IPS-20b (cell line): Measurements from ENCODE around the gene MTA3.

Experiments used
- H3K27ac ChIP-seq: one replicate; pipeline ENCODE4 v1.5.1; 2013; ENCODE audit warnings: low read length
- H3K27me3 ChIP-seq: 2 replicates; pipeline ENCODE4 v1.6.1; 2013; ENCODE audit warnings: mild to moderate bottlenecking, low read length, inconsistent platforms; ENCODE audit not compliant: insufficient read depth
- H3K36me3 ChIP-seq: 2 replicates; pipeline ENCODE4 v1.6.1; 2013; ENCODE audit warnings: low read depth, mild to moderate bottlenecking, inconsistent platforms, low read length, moderate library complexity; ENCODE audit not compliant: insufficient read depth
- H3K4me1 ChIP-seq: 2 replicates; pipeline ENCODE4 v1.6.1; 2013; ENCODE audit warnings: mild to moderate bottlenecking, control low read depth, inconsistent platforms, low read length, moderate library complexity; ENCODE audit not compliant: insufficient read depth
- H3K4me3 ChIP-seq: 2 replicates; pipeline ENCODE4 v1.5.1; 2013; ENCODE audit warnings: mild to moderate bottlenecking, low read length, inconsistent platforms
- H3K9ac ChIP-seq: 2 replicates; pipeline ENCODE4 v1.6.1; 2013; ENCODE audit warnings: low read depth, mild to moderate bottlenecking, inconsistent platforms, low read length, moderate library complexity
- H3K9me3 ChIP-seq: 2 replicates; pipeline ENCODE4 v1.6.1; 2013; ENCODE audit warnings: mild to moderate bottlenecking, low read depth, low read length, inconsistent platforms; ENCODE audit not compliant: insufficient read depth

MTA3 gene

GRCh38 chr2:42768706-42769256, 200.3 kb downstream of the MTA3 start:
- Histone ChIP-seq H3K27me3 (no peaks in the 10 kb centered on the region), H3K27ac (no peak overlapping the region), H3K9ac (no peak overlapping the region), H3K4me1 (peaks cover 7% of the 10 kb centered on the region; the same call in 1 of the 2 replicates), H3K36me3 (no peaks in the 10 kb centered on the region), H3K9me3 (no peaks in the 10 kb centered on the region), H3K4me3 (no peak overlapping the region)

GRCh38 chr2:42769583-42770287, 201.3 kb downstream of the MTA3 start:
- H3K9ac ChIP-seq, result no peak overlapping the region
- no peak overlapping the region for H3K27ac ChIP-seq
- no peaks in the 10 kb centered on the region for H3K27me3 ChIP-seq
- H3K4me1 ChIP-seq, result peaks cover 15% of the 10 kb centered on the region; the same call in 1 of the 2 replicates
- H3K4me3 ChIP-seq, result no peak overlapping the region
- H3K9me3 ChIP-seq, result no peaks in the 10 kb centered on the region
- H3K36me3 ChIP-seq, result no peaks in the 10 kb centered on the region

GRCh38 chr2:42770288-42771131, 202.1 kb downstream of the MTA3 start:
- Histone ChIP-seq H3K9me3 (no peaks in the 10 kb centered on the region), H3K27ac (no peak overlapping the region), H3K36me3 (no peaks in the 10 kb centered on the region), H3K4me1 (peaks cover 15% of the 10 kb centered on the region; the same call in 1 of the 2 replicates), H3K27me3 (no peaks in the 10 kb centered on the region), H3K4me3 (no peak overlapping the region), H3K9ac (no peak overlapping the region)

- Histone ChIP-seq H3K9me3 (peaks cover 2% of the 10 kb centered on the region; the same call in 1 of the 2 replicates), H3K27me3 (no peaks in the 10 kb centered on the region), H3K9ac (no peak overlapping the region), H3K4me3 (no peak overlapping the region), H3K4me1 (peaks cover 15% of the 10 kb centered on the region; the same call in 1 of the 2 replicates), H3K27ac (no peak overlapping the region), H3K36me3 (no peaks in the 10 kb centered on the region)
These were observed 203.2 kb downstream of the MTA3 start for GRCh38 chr2:42771546-42772153.

- Histone ChIP-seq H3K4me1 (peaks cover 15% of the 10 kb centered on the region; the same call in 1 of the 2 replicates), H3K27ac (no peak overlapping the region), H3K9me3 (peaks cover 34% of the 10 kb centered on the region), H3K4me3 (no peak overlapping the region), H3K27me3 (no peaks in the 10 kb centered on the region), H3K9ac (no peak overlapping the region), H3K36me3 (no peaks in the 10 kb centered on the region)
These were observed 206.8 kb downstream of the MTA3 start for GRCh38 chr2:42775186-42775585.

- Histone ChIP-seq H3K9me3 (peaks cover 39% of the 10 kb centered on the region), H3K4me3 (no peak overlapping the region), H3K27me3 (no peaks in the 10 kb centered on the region), H3K36me3 (no peaks in the 10 kb centered on the region), H3K4me1 (peaks cover 15% of the 10 kb centered on the region; the same call in 1 of the 2 replicates), H3K27ac (no peak overlapping the region), H3K9ac (no peak overlapping the region)
These were observed 207.4 kb downstream of the MTA3 start for GRCh38 chr2:42775810-42776209.

GRCh38 chr2:42777883-42778805, 209.7 kb downstream of the MTA3 start:
- Histone ChIP-seq H3K9ac (no peak overlapping the region), H3K4me3 (no peak overlapping the region), H3K27ac (no peak overlapping the region), H3K27me3 (no peaks in the 10 kb centered on the region), H3K9me3 (peaks cover 50% of the 10 kb centered on the region), H3K36me3 (no peaks in the 10 kb centered on the region), H3K4me1 (peaks cover 11% of the 10 kb centered on the region; the same call in 1 of the 2 replicates)

- peaks cover 50% of the 10 kb centered on the region for H3K9me3 ChIP-seq
- H3K36me3 ChIP-seq, result no peaks in the 10 kb centered on the region
- H3K27me3 ChIP-seq, result no peaks in the 10 kb centered on the region
- H3K4me1 ChIP-seq, result no peaks in the 10 kb centered on the region
- no peak overlapping the region for H3K9ac ChIP-seq
- H3K4me3 ChIP-seq, result no peak overlapping the region
- H3K27ac ChIP-seq, result no peak overlapping the region
These were observed 212.7 kb downstream of the MTA3 start for GRCh38 chr2:42781181-42781580.

GRCh38 chr2:42783511-42783910, 215.1 kb downstream of the MTA3 start:
- no peak overlapping the region for H3K9ac ChIP-seq
- H3K9me3 ChIP-seq, result peaks cover 31% of the 10 kb centered on the region
- no peaks in the 10 kb centered on the region for H3K27me3 ChIP-seq
- no peak overlapping the region for H3K4me3 ChIP-seq
- no peaks in the 10 kb centered on the region for H3K4me1 ChIP-seq
- H3K36me3 ChIP-seq, result no peaks in the 10 kb centered on the region
- H3K27ac ChIP-seq, result no peak overlapping the region

- peaks cover 23% of the 10 kb centered on the region for H3K9me3 ChIP-seq
- no peaks in the 10 kb centered on the region for H3K4me1 ChIP-seq
- H3K27me3 ChIP-seq, result no peaks in the 10 kb centered on the region
- no peak overlapping the region for H3K27ac ChIP-seq
- H3K4me3 ChIP-seq, result no peak overlapping the region
- no peaks in the 10 kb centered on the region for H3K36me3 ChIP-seq
- no peak overlapping the region for H3K9ac ChIP-seq
These were observed 215.9 kb downstream of the MTA3 start for GRCh38 chr2:42784204-42784880.
